Lower lobe of right lung (tissue), 2 donors: ENCODE results near the gene SGMS1. TPM values are rescaled to one million over a fixed set of nuclear protein-coding genes. Genes with fewer than 3 reads are reported as not detected.
"Not testable (repeated sequence)": the region's sequence is repeated elsewhere in the genome, so short reads cannot be mapped to it uniquely, and the experiment has no call there.

ENCODE experiments used
- ATAC-seq, 2 donors: fragments of 200-7000 bp; cut with Tn5 transposase; one replicate each; pipeline ENCODE4 v1.9.1; 2020 to 2022; ENCODE audit warnings: mild to moderate bottlenecking in 2 of 2, moderate library complexity in 2 of 2
- DNase-seq: peaks from one replicate; pipeline ENCODE4 v3.0.0-alpha.2; 2020
- H3K27ac ChIP-seq: fragments of 200-600 bp; one replicate; pipeline ENCODE4 v1.8.0; 2022
- H3K27me3 ChIP-seq: fragments of 200-600 bp; one replicate; pipeline ENCODE4 v1.8.0; 2022; ENCODE audit warnings: low read depth
- H3K36me3 ChIP-seq: fragments of 200-600 bp; one replicate; pipeline ENCODE4 v1.8.0; 2022; ENCODE audit warnings: mild to moderate bottlenecking
- H3K4me1 ChIP-seq: fragments of 200-600 bp; one replicate; pipeline ENCODE4 v1.8.0; 2022
- H3K4me3 ChIP-seq: fragments of 200-600 bp; one replicate; pipeline ENCODE4 v1.8.0; 2022; ENCODE audit warnings: mild to moderate bottlenecking
- H3K9me3 ChIP-seq: fragments of 200-600 bp; one replicate; pipeline ENCODE4 v1.8.0; 2022
- CTCF ChIP-seq: fragments of 200-600 bp; IDR thresholded peaks from one replicate; pipeline ENCODE4 v1.8.0; 2022; ENCODE audit warnings: antibody characterized with exemption, mild to moderate bottlenecking
- intact Hi-C: fragments of 100-400 bp; cut with DNase I; formaldehyde crosslinking; loops from one replicate; pipeline ENCODE4 v1.11.0; 2022
- total RNA-seq: library from RNA; stranded (reverse); fragmentation: NEBNext Ultra II Directional; extraction: Animal tissue kit (Norgen Biotek cat#: 25700); gene quantifications from one replicate; pipeline ENCODE4 v1.2.1, GENCODE V29; 2021
- donor health status: DM: no; HTN: yes; CAD: no; lungs with severe emphysema.

The SGMS1 gene
- total RNA-seq, 1 donor from 2014 or later: 72.3 TPM

DNA sequence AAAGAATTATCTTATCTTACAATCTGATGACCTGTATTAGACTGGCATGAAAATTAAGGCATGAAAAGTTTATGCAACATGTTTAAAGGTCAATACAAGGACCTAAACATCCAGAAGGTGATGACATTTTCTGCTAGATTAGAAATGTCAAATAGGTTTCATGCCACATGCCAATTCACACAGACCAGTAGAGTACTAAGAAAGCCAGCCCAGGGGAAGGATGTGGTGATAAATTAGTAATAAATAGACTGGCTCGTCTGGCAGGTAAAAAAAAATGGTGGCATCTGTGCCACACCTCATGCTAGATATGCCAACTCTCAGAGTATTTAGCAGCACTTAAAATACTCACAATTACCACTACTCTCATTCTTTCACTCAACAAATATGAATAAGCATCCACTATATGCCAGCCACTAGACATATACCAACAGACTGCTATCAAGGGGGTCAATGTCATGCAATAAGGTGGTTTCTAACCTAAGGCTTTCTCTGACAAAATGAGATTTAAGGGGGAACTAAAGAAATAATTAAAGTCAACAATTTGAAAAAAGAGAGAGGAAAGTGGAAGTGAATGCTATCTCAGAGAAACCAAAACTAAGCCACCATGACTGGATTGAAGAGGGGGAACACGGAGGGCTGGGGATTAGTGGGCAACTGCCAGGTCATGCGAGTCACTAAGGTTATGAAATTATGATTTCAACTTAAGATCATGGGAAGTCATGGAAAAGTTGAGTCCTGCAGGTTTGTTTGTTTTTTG lies 83.5 kb downstream of the SGMS1 start:
- peaks cover 7% of the 10 kb centered on the region for H3K4me1 ChIP-seq
- TF ChIP-seq CTCF: no peak
- no peak overlapping the region for H3K4me3 ChIP-seq
- intact Hi-C loops: no loop called here
- peak in 1 of 2 donors; percentile 31 for ATAC-seq
- H3K27me3 ChIP-seq: no peaks in the 10 kb centered on the region
- no peaks in the 10 kb centered on the region for H3K36me3 ChIP-seq
- no peak for DNase-seq
- no peak overlapping the region for H3K27ac ChIP-seq
- H3K9me3 ChIP-seq: no peaks in the 10 kb centered on the region

GRCh38 chr10:50538555-50539398 lies 85.0 kb downstream of the SGMS1 start:
- Histone ChIP-seq H3K27ac (no peak overlapping the region), H3K36me3 (no peaks in the 10 kb centered on the region), H3K4me1 (peaks cover 7% of the 10 kb centered on the region), H3K4me3 (no peak overlapping the region), H3K9me3 (no peaks in the 10 kb centered on the region), H3K27me3 (no peaks in the 10 kb centered on the region)
- ATAC-seq (peak; percentile 44 to 60), DNase-seq (no peak)
- intact Hi-C loops: no loop called here
- no peak for TF ChIP-seq CTCF

- ATAC-seq (no peak), DNase-seq (no peak)
- Histone ChIP-seq H3K4me1 (peaks cover 7% of the 10 kb centered on the region), H3K9me3 (no peaks in the 10 kb centered on the region), H3K36me3 (no peaks in the 10 kb centered on the region), H3K27ac (no peak overlapping the region), H3K4me3 (no peak overlapping the region), H3K27me3 (no peaks in the 10 kb centered on the region)
- TF ChIP-seq CTCF: no peak
- intact Hi-C loops: no loop called here
Observed at GRCh38 chr10:50536617-50537240, 87.0 kb downstream of the SGMS1 start.

- H3K4me3 ChIP-seq, H3K27me3 ChIP-seq, DNase-seq, ATAC-seq, H3K36me3 ChIP-seq, H3K27ac ChIP-seq, intact Hi-C loops, H3K4me1 ChIP-seq, H3K9me3 ChIP-seq: not testable (repeated sequence)
Observed at GRCh38 chr10:50534748-50535376, 88.9 kb downstream of the SGMS1 start.

- no peak for ATAC-seq
- intact Hi-C loops: no loop called here
Observed at GRCh38 chr10:50533296-50533695, 90.5 kb downstream of the SGMS1 start.

More at GRCh38 chr10:50533296-50533695, 90.5 kb downstream of the SGMS1 start:
- no peak for DNase-seq
- Histone ChIP-seq H3K27ac (no peak overlapping the region), H3K4me1 (no peaks in the 10 kb centered on the region), H3K36me3 (no peaks in the 10 kb centered on the region), H3K9me3 (no peaks in the 10 kb centered on the region), H3K27me3 (no peaks in the 10 kb centered on the region), H3K4me3 (no peak overlapping the region)
- TF ChIP-seq CTCF: no peak
